Hindlimb muscle (tissue), 1 donor: ENCODE results near the gene SLC22A23. TPM values are rescaled to one million over a fixed set of nuclear protein-coding genes. Genes with fewer than 3 reads are reported as not detected.

Source experiments
- DNase-seq: peaks from one replicate; pipeline ENCODE4 v3.0.0-alpha.2; 2013
- polyA plus RNA-seq: library from polyadenylated mRNA; unstranded; fragments of 120-200 nt; gene quantifications from one replicate; pipeline ENCODE4 v1.2.1, GENCODE V29; 2013; ENCODE audit not compliant: insufficient read length

The SLC22A23 gene
- polyA plus RNA-seq, 1 donor = 3.5 TPM

DNA sequence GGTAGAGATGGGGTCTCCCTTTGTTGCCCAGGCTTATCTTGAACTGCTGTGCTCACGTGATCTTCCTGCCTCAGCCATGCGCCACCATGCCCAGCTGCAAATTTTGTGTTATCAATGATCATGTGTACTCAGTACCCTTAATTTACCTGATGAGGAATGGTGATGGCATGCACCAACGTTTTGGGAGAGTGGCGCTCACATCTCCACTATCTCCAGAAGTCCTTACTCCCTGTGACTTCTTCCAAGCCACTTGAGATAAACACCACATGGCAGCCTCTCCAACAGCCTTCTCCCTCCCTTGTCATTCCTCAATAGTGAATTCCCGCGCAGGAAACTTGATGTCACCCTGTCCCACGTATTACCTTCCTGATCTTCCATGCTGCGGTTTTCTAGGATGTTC lies 140.0 kb downstream of the SLC22A23 start:
- DNase-seq = no peak

DNA sequence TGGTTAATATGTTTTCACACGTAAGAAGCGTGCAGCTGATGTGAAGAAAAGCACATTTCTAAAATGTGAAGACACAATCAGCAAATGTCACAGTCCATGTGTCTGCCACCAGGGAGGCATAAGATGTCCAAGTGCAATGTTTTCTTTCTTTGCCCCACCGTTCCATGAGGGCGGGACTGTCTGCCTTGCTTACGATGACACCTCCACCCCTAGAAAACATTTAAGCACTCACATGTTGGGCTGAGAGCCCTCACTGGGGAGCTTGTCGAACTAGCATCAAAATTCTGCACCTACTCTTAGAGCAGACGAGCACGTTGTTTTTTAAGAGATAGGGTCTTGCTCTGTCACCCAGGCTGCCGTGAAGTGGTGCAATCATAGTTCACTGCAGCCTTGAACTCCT lies 140.5 kb downstream of the SLC22A23 start:
- DNase-seq = no peak

DNA sequence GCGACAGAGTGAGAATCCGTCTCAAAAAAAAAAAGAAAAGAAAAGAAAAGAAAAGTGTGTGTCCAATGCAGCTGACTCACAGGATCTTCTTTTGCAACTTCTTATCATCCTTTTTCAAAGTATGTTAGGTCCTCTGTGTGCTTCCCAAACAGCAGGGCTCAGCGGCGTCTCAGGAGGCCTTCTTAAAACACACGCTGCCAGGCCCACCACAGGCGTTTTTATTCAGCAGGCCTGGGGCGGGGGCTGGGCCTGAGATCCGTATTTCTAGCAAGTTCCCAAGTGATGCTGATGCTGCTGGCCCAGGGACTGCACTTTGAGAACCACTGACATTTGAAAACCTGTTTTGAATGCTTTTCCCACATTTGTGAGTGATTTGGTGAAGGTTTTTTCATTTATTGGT lies 141.0 kb downstream of the SLC22A23 start:
- DNase-seq = no peak

DNA sequence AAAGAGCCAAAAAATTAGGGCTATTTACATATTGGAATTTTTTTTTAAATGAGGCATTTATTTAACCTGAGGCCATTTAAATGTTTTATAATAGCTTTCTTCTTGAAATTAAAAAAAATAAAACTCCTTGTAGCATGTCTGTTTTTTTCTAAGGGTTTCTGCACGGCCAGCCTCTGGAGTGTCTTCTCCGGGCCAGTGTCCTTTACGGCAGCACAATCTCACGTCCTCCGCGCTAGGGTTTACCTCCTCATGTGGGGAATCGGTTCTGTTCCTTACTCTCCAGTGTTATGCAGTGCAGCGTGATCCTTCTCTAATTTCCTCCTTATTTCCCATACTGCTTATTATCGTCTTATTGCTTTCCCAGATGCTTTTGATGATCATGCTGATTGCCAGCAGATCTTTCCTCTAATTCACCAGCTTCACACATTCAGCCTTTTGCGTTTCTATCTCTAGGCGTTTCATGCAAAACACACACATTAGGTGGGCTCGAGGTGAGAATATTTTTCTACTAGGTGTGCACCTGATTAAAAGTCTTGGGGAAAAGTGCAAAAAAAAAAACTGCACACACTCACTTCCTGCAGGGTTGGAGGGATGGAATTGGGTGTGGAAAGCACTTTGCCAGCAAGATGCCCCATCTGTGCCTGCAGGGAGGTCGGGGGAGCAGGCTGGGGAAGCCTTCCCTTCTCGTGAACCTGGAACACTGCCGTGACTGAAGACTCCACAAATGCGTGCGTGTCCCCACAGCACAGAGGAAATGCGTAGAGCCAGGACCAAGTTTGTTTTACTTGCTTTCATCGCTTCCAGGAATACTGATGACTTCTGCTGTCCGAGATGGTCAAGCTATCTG lies 142.0 kb downstream of the SLC22A23 start:
- DNase-seq = no peak

- DNase-seq = no peak
Observed at GRCh38 chr6:3314176-3314575, 142.7 kb downstream of the SLC22A23 start.

DNA sequence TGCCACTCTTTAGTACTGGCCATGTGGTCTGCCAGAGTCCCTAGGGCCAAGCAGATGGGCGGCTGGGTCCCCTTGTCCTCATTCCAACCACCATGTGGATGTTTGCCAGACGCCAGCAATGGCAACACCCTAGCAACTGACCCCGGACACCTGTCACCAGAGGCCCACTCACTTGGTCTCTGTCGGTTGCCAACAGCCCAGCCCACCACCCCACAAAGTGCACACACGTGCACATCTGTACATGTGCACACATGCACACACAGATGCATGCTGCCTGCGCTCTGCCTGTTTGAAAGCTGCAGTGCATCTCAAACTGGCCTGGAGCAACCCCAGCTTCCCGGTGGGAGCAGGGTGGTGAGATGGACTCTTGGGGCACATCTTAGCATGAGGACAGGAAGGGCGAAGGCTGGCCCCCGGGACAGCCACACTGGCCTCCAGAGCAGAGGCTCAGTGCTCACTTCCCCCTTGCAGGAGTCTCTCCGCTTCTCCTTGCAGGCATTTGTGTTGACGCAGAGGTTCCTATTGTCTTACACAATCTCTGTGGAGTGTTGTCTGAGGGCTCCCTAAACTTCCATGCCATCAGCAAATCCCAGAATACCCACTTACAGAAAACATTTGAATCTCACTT lies 144.1 kb downstream of the SLC22A23 start:
- no peak for DNase-seq

GRCh38 chr6:3311826-3312225 lies 145.0 kb downstream of the SLC22A23 start:
- no peak for DNase-seq

- DNase-seq = no peak
Observed at GRCh38 chr6:3310703-3311102, 146.1 kb downstream of the SLC22A23 start.

DNA sequence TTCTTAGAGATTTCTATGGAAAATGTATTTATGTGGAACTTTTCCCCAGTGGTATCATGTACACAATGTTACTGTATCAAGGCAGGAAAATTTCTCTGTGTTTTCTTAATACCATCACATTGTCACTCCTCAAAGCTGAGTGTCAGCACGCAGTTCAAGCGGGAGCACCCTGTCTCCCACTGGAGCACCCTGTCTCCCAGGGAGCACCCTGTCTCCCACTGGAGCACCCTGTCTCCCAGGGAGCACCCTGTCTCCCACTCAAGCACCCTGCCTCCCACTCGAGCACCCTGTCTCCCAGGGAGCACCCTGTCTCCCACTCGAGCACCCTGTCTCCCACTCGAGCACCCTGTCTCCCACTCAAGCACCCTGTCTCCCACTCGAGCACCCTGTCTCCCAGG lies 146.8 kb downstream of the SLC22A23 start:
- no peak for DNase-seq

DNA sequence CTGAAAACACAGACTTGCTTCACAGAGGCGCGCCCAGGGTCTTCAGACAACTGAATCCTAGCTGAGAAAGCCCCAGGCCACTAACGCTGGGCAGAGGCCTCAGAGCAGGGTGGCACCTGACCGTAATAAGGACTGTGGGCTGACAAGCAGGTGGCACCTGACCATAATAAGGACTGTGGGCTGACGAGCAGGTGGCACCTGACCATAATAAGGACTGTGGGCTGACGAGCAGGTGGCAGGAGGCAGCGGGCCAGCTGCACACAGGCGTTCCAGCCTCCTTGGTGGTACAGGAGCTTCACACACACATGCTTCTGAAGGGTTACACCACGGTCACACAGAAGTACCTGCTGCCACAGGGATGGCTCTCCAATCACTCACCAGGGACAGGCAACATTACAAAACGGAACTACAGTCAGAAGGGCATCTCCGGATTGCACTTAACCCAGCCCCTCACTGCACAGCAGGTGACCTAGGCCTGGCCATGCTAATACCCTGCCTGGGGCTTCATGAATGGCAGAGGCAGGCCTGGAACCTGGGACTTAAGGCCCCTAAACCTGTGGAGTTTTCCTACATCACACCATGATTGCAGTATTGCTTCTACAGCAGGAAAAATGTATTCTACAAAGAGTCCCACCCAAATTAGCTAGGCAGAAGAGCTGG lies 147.3 kb downstream of the SLC22A23 start:
- no peak for DNase-seq

- DNase-seq = no peak
Observed at GRCh38 chr6:3308106-3308505, 148.7 kb downstream of the SLC22A23 start.

- DNase-seq = no peak
Observed at GRCh38 chr6:3307436-3307835, 149.4 kb downstream of the SLC22A23 start.

- no peak for DNase-seq
Observed at GRCh38 chr6:3306848-3307247, 150.0 kb downstream of the SLC22A23 start.

DNA sequence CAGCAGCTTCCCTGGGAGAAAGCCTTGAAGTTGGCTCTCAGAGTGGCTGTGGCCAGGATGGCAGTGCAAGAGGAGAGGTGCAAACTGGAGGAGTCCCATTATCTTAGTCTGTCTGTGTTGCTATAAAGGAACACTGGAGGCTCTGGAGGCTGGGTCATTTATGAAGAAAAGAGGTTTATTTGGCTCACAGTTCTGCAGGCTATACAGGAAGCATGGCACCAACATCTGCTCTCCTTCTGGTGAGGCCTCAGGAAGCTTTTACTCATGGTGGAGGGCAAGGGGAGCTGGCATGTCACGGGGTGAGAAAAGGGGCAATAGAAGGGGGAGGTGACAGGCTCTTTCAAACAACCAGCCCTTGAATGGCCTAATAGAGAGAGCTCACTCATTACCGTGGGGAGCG lies 151.0 kb downstream of the SLC22A23 start:
- no peak for DNase-seq

DNA sequence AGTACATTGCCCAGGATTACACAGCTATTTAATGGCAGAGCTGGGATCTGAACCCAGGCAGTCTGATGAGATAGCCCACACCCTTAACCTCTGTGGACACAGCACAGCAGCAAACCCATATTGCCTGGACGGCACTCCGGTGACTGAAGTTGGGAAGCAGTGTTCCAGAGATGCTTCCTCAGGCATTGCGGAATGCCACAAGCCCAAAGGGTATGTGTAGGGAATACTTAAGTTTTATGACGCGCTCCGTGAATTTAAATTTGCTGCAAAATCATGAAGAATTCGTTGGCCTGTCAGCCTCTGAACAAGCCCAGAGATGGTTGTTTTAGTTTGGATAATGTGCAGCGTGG lies 151.7 kb downstream of the SLC22A23 start:
- DNase-seq = no peak

GRCh38 chr6:3304500-3305215 lies 152.2 kb downstream of the SLC22A23 start:
- DNase-seq = no peak

DNA sequence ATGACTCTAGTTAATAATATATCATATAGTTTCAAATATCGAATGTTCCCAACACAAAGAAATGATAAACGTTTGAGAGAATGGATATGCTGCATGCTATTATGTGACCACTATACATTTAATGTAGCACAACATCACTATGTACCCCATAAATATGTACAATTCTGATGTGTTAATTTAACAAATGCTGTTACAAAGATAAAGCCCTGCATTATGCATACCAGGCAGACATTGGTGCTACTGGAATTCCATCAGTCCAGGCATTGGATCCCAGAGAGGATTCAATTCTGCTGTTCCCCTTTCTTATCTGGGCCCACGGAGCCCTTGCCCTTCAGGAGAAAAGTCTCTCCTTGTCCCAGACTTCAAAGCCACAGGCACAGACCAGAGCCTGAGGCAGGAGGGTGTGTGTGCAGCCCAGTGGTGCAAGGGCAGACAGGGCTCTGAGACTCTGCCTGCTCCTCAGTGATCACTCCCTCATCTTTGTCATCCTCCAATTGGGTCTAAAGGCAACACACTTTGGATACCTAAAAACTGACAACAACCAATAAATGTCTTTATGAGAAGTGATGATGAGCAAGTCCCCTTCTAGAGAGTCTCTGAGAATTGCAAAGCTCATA lies 152.9 kb downstream of the SLC22A23 start:
- no peak for DNase-seq

GRCh38 chr6:3301506-3301905 lies 155.3 kb downstream of the SLC22A23 start:
- no peak for DNase-seq

DNA sequence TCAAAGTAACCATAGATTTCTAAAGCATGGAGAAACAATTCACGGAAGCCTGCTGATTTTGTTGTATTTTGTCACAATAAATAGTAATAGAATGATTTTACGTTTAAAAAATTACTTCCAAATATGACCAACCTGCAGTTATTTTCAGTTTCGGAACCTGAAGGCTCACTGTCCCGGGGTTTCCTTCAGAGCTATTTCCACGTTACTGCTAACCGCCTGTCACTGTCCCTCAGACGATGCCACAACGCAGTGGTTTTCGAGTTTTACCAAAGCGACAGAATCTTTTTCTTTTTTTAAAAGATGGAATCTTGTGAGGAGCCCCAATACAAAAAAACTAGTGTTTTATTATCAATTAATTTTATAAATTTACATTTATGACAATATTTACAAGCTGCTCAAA lies 157.6 kb downstream of the SLC22A23 start:
- no peak for DNase-seq

- DNase-seq = no peak
Observed at GRCh38 chr6:3297909-3298308, 158.9 kb downstream of the SLC22A23 start.

- no peak for DNase-seq
Observed at GRCh38 chr6:3297006-3297405, 159.8 kb downstream of the SLC22A23 start.

GRCh38 chr6:3296537-3296936 lies 160.3 kb downstream of the SLC22A23 start:
- no peak for DNase-seq

DNA sequence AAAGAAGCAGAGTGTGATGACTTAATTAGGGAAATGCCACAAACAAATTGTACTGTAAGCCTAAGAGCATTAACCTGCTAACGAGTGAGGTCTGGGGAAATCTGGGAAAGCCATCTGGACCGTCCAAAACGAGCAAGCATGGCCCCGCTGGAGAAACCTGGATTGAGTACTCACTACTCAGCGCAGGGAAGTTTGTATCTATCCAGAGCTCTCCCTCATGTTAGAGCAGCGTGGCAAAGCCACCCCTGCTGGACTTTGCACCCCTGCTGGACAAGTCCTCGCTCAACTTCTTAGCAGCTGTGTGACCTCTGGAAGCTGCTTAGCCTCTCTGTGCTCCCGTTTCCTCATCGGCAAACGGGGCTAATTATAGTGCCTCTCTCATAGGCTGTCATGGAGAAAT lies 160.8 kb downstream of the SLC22A23 start:
- no peak for DNase-seq
